ENCODE measurements around the gene PCDHGA6.
"Not testable (repeated sequence)": the region's sequence is repeated elsewhere in the genome, so short reads cannot be mapped to it uniquely, and the experiment has no call there.

Gene PCDHGA6

GRCh38 chr5:141359790-141360426 is 13.8 kb upstream of the PCDHGA6 start, which contains the start of gene PCDHGB2:
Gene PCDHGB2 (plus strand): TSS chr5:141359994. CDS start chr5:141360136, 142 bp downstream.
- DNase-seq (ENCODE audit: low spot score) (no peak), FAIRE-seq (peak; percentile 2)

DNA sequence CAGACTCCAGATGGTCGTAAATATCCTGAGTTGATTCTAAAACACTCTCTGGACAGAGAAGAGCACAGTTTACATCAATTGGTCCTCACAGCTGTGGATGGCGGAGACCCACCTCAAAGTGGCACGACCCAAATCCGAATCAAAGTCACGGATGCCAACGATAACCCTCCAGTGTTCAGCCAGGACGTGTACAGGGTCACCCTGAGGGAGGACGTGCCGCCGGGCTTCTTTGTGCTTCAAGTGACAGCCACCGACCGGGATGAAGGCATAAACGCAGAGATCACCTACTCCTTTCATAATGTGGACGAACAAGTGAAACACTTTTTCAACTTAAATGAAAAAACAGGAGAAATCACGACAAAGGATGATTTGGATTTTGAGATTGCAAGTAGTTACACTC is 13.0 kb upstream of the PCDHGA6 start:
- DNase-seq (ENCODE audit: low spot score) (no peak), FAIRE-seq (no peak)

- FAIRE-seq: no peak
Measured at GRCh38 chr5:141362719-141363118, 11.0 kb upstream of the PCDHGA6 start.

GRCh38 chr5:141363952-141364660 is 9.6 kb upstream of the PCDHGA6 start, which contains the start of gene PCDHGA5:
Gene PCDHGA5 (plus strand): TSS chr5:141364162. CDS start chr5:141364331, 169 bp downstream.
- FAIRE-seq (no peak), DNase-seq (ENCODE audit: low spot score) (no peak)

More at GRCh38 chr5:141362719-141363118, 11.0 kb upstream of the PCDHGA6 start:
- DNase-seq (ENCODE audit: low spot score): no peak

DNA sequence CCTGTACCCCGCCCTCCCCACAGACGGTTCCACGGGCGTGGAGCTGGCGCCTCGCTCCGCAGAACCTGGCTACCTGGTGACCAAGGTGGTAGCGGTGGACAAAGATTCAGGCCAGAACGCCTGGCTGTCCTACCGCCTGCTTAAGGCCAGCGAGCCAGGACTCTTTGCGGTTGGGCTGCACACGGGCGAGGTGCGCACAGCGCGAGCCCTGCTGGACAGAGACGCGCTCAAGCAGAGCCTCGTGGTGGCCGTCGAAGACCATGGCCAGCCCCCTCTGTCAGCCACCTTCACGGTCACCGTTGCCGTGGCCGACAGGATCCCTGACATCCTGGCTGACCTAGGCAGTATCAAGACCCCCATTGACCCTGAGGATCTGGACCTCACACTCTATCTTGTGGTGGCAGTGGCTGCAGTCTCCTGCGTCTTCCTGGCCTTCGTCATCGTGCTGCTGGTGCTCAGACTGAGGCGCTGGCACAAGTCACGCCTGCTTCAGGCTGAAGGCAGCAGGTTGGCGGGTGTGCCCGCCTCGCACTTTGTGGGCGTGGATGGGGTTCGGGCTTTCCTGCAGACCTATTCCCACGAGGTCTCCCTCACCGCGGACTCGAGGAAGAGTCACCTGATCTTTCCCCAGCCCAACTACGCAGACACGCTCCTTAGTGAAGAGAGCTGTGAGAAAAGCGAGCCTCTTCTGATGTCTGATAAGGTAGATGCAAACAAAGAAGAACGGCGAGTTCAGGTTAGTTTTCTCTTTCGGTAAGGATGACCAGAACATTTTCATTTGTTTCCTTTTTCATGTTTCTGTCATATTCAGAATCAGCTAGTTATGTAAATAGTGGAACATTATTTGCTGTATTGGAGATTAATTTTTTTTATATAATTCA is 7.4 kb upstream of the PCDHGA6 start:
- DNase-seq (ENCODE audit: low spot score) (no peak), FAIRE-seq (no peak)

DNA sequence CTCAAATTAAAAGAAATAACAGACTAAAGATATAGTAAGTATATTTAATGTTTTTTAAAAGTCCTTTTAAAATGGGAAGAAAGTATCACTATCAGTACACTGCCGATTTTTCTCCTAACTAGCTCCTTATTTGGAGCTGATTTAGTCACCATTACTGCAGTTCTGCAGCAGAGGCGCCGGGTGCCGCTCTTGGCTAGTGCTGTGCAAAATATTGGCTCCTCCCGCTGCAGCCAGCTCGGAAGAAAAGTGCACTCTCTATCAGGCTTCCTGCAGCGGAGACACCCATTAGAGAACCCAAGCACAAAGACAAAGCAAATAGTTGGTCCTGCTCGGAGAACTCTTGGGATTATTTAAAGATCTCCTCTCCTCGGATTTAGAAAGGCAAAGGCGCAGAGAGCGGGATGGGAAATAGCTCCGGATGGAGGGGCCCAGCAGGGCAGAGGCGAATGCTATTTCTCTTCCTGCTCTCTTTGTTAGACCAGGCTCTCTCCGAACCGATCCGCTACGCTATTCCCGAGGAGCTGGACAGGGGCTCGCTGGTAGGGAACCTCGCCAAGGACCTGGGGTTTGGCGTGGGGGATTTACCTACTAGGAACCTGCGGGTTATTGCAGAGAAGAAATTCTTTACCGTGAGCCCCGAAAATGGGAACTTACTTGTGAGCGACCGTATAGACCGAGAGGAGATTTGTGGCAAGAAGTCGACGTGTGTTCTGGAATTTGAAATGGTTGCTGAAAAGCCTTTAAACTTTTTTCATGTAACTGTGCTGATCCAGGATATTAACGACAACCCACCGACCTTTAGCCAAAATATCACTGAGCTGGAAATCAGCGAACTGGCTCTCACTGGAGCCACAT is 3.5 kb upstream of the PCDHGA6 start, which contains the start of gene PCDHGB3:
TSS of gene PCDHGB3 (plus strand) at position 249 of the 855 bp plus-strand sequence. CDS start at position 402, 153 bp downstream.
- no peak for FAIRE-seq
- no peak for DNase-seq (ENCODE audit: low spot score)

DNA sequence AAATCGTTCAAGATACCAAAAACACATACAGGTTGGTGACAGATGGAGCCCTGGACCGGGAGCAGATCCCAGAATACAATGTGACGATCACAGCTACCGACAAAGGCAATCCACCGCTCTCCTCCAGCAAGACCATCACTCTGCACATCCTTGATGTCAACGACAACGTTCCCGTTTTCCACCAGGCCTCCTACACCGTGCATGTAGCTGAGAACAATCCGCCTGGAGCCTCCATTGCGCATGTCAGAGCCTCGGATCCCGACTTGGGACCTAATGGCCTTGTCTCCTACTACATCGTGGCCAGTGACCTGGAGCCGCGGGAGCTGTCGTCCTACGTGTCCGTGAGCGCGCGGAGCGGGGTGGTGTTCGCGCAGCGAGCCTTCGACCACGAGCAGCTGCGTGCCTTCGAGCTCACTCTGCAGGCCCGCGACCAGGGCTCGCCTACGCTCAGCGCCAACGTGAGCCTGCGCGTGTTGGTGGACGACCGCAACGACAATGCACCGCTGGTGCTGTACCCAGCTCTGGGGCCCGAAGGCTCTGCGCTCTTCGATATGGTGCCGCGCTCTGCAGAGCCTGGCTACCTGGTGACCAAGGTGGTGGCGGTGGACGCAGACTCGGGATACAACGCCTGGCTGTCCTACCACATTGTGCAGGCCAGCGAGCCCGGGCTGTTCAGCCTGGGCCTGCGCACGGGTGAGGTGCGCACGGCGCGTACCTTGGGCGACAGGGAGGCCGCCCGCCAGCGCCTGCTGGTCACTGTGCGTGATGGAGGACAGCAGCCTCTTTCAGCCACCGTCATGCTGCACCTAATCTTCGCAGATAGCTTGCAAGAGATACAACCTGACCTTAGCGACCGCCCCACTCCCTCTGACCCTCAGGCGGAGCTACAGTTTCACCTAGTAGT is 1.9 kb upstream of the PCDHGA6 start:
- no peak for DNase-seq (ENCODE audit: low spot score)
- FAIRE-seq: no peak

DNA sequence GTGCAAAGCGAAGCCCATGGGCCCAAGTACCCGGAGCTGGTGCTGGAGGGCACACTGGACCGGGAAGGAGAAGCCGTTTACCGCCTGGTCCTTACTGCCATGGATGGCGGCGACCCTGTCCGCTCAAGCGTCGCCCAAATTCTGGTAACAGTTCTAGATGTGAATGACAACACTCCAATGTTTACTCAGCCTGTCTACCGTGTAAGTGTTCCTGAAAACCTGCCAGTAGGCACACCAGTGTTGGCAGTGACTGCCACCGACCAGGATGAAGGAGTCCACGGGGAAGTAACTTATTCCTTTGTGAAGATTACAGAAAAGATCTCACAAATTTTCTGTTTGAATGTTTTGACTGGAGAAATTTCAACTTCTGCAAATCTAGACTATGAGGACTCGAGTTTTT is 936 bp downstream of the PCDHGA6 start:
- no peak for DNase-seq (ENCODE audit: low spot score)
- no peak for FAIRE-seq

DNA sequence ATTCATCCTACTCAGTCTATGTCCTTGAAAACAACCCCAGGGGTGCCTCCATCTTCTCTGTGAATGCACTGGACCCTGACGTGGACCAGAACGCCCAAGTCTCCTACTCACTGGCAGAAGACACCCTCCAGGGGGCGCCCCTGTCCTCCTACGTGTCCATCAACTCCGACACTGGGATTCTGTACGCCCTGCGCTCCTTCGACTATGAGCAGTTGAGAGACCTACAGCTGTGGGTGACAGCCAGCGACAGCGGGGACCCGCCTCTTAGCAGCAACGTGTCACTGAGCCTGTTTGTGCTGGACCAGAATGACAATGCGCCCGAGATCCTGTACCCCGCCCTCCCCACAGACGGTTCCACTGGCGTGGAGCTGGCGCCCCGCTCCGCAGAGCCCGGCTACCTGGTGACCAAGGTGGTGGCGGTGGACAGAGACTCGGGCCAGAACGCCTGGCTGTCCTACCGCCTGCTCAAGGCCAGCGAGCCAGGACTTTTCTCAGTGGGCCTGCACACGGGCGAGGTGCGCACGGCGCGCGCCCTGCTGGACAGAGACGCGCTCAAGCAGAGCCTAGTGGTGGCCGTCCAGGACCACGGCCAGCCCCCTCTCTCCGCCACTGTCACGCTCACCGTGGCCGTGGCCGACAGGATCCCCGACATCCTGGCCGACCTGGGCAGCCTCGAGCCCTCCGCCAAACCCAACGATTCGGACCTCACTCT is 1.9 kb downstream of the PCDHGA6 start:
- DNase-seq (ENCODE audit: low spot score); FAIRE-seq: not testable (repeated sequence)

DNA sequence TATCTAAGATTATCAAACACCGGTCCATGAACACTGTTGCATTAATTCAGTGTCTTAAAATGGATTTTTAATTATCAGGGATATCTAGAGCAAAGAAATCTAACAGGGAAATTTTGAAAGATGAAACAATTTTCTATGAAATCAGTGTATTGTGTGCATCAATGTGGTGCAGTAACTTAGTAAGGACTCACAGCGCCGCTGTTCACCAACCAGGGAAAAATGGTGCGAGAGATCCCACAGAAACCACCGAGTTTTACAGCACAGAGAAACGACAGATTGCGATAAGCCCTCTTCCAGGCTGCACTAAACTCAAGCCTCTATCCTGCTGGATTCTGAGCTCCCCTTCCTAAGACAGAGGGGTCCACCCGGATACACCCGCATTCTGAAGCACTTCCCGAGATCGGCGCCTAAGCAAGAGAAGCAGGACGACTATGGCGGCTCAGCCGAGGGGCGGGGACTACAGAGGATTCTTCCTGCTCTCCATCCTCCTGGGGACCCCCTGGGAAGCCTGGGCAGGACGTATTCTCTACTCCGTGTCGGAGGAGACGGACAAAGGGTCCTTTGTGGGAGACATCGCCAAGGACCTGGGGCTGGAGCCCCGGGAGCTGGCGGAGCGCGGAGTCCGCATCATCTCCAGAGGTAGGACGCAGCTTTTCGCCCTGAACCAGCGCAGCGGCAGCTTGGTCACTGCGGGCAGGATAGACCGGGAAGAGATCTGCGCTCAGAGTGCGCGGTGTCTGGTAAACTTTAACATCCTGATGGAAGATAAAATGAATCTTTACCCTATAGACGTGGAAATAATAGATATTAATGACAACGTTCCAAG is 9.0 kb downstream of the PCDHGA6 start, which contains the start of gene PCDHGA7:
TSS of gene PCDHGA7 (plus strand) at position 274 of the 826 bp plus-strand sequence. CDS start at position 432, 158 bp downstream.
- DNase-seq (ENCODE audit: low spot score) (no peak), FAIRE-seq (no peak)

DNA sequence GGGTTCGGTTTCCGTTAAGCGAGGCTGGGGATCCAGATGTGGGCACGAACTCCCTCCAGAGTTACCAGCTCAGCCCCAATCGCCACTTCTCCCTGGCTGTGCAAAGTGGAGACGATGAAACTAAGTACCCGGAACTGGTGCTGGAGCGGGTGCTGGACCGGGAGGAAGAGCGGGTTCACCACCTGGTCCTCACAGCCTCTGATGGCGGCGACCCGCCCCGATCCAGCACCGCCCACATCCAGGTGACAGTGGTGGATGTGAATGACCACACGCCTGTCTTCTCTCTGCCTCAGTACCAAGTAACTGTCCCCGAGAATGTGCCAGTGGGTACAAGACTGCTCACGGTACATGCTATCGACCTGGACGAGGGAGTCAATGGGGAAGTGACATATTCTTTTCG is 9.7 kb downstream of the PCDHGA6 start:
- DNase-seq (ENCODE audit: low spot score) (no peak), FAIRE-seq (no peak)

GRCh38 chr5:141384471-141385267 is 11.0 kb downstream of the PCDHGA6 start:
- FAIRE-seq: no peak

DNA sequence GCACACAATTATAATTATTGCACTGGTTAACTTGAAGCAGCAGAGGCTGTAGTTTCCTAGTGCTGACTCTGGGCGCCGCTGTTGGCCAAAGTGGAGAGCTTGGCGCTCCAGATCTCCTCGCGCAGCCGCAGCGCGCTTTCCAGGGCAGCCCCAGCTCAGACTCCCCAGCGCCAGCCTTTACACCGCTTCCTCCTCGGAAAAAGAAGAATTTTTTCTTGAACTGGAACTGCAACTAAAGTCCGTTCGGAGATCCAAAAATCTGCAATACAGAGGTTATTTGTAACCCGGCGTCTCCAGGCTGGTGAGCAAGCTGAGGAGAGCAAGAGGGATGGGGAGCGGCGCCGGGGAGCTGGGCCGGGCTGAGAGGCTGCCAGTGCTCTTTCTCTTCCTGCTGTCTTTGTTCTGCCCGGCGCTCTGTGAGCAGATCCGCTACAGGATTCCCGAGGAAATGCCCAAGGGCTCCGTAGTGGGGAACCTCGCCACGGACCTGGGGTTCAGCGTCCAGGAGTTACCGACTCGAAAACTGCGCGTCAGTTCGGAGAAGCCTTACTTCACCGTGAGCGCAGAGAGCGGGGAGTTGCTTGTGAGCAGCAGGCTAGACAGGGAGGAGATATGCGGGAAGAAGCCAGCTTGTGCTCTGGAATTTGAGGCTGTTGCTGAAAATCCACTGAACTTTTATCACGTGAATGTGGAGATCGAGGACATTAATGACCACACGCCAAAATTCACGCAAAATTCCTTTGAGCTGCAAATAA is 14.0 kb downstream of the PCDHGA6 start, which contains the start of gene PCDHGB4:
TSS of gene PCDHGB4 (plus strand) at position 142 of the 755 bp plus-strand sequence. CDS start at position 329, 187 bp downstream.
- not testable (repeated sequence) for FAIRE-seq; DNase-seq (ENCODE audit: low spot score)

More at GRCh38 chr5:141384471-141385267, 11.0 kb downstream of the PCDHGA6 start:
- DNase-seq (ENCODE audit: low spot score): no peak

DNA sequence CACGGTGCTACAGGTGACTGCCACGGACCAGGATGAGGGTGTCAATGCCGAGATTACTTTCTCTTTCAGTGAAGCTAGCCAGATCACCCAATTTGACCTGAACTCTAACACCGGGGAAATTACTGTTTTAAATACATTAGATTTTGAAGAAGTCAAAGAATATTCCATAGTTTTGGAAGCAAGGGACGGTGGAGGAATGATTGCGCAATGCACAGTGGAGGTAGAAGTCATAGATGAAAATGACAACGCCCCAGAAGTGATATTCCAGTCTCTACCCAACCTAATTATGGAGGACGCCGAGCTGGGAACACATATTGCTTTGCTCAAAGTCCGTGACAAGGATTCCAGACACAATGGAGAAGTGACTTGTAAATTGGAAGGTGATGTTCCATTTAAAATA is 15.0 kb downstream of the PCDHGA6 start:
- no peak for DNase-seq (ENCODE audit: low spot score)
- FAIRE-seq: no peak

DNA sequence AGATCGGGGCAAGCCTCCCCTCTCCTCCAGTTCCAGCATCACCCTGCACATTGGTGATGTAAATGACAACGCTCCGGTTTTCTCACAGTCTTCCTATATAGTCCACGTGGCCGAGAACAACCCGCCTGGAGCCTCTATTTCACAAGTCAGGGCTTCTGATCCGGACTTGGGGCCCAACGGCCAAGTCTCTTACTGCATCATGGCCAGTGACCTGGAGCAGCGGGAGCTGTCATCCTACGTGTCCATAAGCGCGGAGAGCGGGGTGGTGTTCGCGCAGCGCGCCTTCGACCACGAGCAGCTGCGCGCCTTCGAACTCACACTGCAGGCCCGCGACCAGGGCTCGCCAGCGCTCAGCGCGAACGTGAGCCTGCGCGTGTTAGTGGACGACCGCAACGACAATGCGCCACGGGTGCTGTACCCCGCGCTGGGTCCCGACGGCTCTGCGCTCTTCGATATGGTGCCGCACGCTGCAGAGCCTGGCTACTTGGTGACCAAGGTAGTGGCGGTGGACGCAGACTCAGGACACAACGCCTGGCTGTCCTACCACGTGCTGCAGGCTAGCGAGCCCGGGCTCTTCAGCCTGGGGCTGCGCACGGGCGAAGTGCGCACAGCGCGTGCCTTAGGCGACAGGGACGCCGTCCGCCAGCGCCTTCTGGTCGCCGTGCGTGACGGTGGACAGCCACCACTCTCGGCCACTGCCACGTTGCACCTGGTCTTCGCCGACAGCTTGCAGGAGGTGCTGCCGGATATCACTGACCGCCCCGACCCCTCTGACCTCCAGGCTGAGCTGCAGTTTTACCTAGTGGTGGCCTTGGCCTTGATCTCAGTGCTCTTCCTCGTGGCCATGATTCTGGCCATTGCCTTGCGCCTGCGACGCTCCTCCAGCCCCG is 15.7 kb downstream of the PCDHGA6 start:
- no peak for DNase-seq (ENCODE audit: low spot score)
- no peak for FAIRE-seq

Data from RCC 7860 (cell line).